BLaER1 (cell line): ENCODE results near the gene WDR72.

ENCODE experiments used
- H3K27ac ChIP-seq: shearing (Covaris generic); formaldehyde crosslinking; 2 replicates; pipeline ENCODE4 v1.8.1; 2022
- H3K27me3 ChIP-seq: shearing (Covaris generic); formaldehyde crosslinking; 2 replicates; pipeline ENCODE4 v1.8.1; 2022
- H3K36me3 ChIP-seq: shearing (Covaris generic); formaldehyde crosslinking; 2 replicates; pipeline ENCODE4 v1.8.1; 2022
- H3K4me1 ChIP-seq: shearing (Covaris generic); formaldehyde crosslinking; 2 replicates; pipeline ENCODE4 v1.8.1; 2022
- H3K4me2 ChIP-seq: shearing (Covaris generic); formaldehyde crosslinking; 2 replicates; pipeline ENCODE4 v1.8.1; 2022
- H3K4me3 ChIP-seq: shearing (Covaris generic); formaldehyde crosslinking; 2 replicates; pipeline ENCODE4 v1.8.1; 2022
- H3K9ac ChIP-seq: shearing (Covaris generic); formaldehyde crosslinking; 2 replicates; pipeline ENCODE4 v1.8.1; 2022
- H3K9me3 ChIP-seq: shearing (Covaris generic); formaldehyde crosslinking; 2 replicates; pipeline ENCODE4 v1.8.1; 2022
- H4K20me1 ChIP-seq: shearing (Covaris generic); formaldehyde crosslinking; 2 replicates; pipeline ENCODE4 v1.8.1; 2022
- Cebpa-rat ChIP-seq: shearing (Covaris generic); IDR thresholded peaks from 2 replicates; pipeline ENCODE4 v1.8.1; 2022

The WDR72 gene

DNA sequence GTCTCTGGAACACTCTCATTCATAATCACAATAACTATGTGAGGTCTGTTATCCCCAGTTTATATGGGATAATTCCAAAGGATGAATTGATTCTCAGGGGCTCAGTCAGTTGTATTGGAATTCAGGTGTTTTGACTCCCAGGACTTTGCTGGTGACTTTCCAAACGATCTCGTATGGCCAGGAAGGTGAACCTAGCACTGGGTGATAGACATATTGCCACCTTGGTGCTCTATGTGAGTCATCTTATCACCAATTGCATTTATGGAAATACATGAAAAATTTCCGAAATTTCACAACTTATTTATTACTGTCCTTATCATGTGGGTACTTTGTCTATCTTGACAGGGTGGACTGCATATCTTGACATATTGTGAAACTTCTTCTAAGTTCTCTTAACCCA lies 287.3 kb downstream of the WDR72 start:
- Histone ChIP-seq H3K4me3 (no peak overlapping the region), H3K9me3 (no peaks in the 10 kb centered on the region), H4K20me1 (no peaks in the 10 kb centered on the region), H3K4me2 (no peak overlapping the region), H3K36me3 (no peaks in the 10 kb centered on the region), H3K27ac (no peak overlapping the region), H3K9ac (no peak overlapping the region), H3K4me1 (no peaks in the 10 kb centered on the region), H3K27me3 (no peaks in the 10 kb centered on the region)
- no peak for TF ChIP-seq Cebpa-rat

DNA sequence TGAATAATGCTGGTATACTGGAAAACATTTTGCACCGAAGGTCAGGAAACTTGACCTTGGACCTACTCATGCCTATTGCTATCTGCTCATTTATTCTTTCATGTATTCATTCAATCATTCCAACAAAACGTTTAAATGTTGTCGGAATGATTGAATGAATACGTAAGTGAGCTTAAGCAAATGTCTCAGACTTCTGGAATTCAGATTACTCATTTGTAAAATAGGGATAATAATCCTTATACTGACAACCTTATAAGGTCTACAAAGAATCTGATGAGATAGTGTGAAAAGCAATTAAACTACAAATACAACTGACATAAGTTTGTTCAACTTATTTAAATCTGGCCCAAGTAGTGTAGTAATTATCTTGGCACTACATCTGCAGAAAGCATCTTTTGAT lies 288.7 kb downstream of the WDR72 start:
- no peak overlapping the region for H3K4me3 ChIP-seq
- no peak overlapping the region for H3K27ac ChIP-seq
- no peak overlapping the region for H3K4me2 ChIP-seq
- no peak overlapping the region for H3K9ac ChIP-seq
- TF ChIP-seq Cebpa-rat = no peak
- H3K27me3 ChIP-seq = no peaks in the 10 kb centered on the region
- H4K20me1 ChIP-seq = no peaks in the 10 kb centered on the region
- H3K4me1 ChIP-seq = no peaks in the 10 kb centered on the region
- no peaks in the 10 kb centered on the region for H3K9me3 ChIP-seq
- H3K36me3 ChIP-seq = no peaks in the 10 kb centered on the region

DNA sequence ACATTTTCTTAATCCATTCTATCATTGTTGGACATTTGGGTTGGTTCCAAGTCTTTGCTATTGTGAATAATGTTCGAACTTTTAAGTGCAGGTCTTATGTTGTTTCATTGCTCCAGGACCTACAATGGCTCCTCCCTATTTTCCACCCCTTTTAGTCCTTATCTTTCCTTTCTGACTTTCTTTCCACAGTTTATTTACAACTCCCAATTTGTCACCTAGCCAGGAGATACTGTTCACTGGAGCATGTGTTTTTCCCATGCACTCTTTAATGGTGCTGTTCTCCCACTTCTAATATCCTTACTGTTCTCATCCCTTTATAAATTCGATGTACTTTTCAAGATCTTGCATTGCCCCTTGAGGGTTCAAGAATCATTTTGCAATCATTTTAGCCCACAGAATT lies 290.0 kb downstream of the WDR72 start:
- no peaks in the 10 kb centered on the region for H4K20me1 ChIP-seq
- H3K4me3 ChIP-seq = no peak overlapping the region
- H3K4me2 ChIP-seq = no peak overlapping the region
- no peak for TF ChIP-seq Cebpa-rat
- no peak overlapping the region for H3K27ac ChIP-seq
- H3K9ac ChIP-seq = no peak overlapping the region
- no peaks in the 10 kb centered on the region for H3K4me1 ChIP-seq
- no peaks in the 10 kb centered on the region for H3K9me3 ChIP-seq
- no peaks in the 10 kb centered on the region for H3K36me3 ChIP-seq
- no peaks in the 10 kb centered on the region for H3K27me3 ChIP-seq
